PC-9 (cell line): Measurements from ENCODE around the gene F3.

Experiments used
- CTCF ChIP-seq: fragments of 200-600 bp; sonication (generic); conservative IDR thresholded peaks from 2 replicates; pipeline ENCODE4 v1.6.1; 2017; ENCODE audit warnings: mixed run types, antibody characterized with exemption, mild to moderate bottlenecking, moderate library complexity
- EZH2 ChIP-seq: fragments of 200-600 bp; sonication (generic); IDR thresholded peaks from 2 replicates; pipeline ENCODE4 v1.8.0; 2017; ENCODE audit warnings: antibody characterized with exemption, low read depth

DNA sequence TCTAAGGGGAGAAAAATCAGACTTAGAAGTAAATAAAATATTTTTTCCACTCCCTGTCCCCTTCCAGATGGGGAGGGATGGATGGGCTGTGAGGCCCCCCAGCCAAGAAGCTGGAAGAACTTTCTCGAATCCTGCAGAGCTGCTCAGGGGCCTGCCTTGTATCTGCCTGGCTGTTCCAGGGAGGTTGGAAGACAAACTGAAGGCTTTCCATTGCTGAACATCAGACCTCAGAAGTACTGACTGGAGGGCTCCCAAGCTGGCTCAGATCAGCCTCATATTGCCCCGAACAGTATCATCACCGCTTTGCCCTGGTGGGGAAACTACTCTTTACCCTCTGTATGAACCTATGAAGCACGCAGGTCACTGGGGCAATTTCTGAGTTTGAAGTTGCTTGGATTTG, 12.4 kb upstream of the F3 start:
- TF ChIP-seq CTCF (no peak), EZH2 (no peak)
